WTC11 (cell line): ENCODE data around the gene MRPL46. TPM values are rescaled to one million over a fixed set of nuclear protein-coding genes. Genes with fewer than 3 reads are reported as not detected.

ENCODE experiments used
- ATAC-seq: fragments of 200-7000 bp; cut with Tn5 transposase; 2 replicates; pipeline ENCODE4 v1.10.0; 2021; ENCODE audit warnings: mild to moderate bottlenecking, moderate library complexity
- CTCF ChIA-PET: fragments of 300-600 bp; sonication (Branson Sonifier 250); formaldehyde crosslinking; loops from one replicate; lab custom pipeline; 2021; ENCODE audit warnings: antibody characterized with exemption; lab: Charles Lee
- POLR2A ChIA-PET: fragments of 350-600 bp; sonication (Branson Sonifier 250); formaldehyde crosslinking; loops from one replicate; lab custom pipeline; 2021; ENCODE audit warnings: antibody characterized with exemption; lab: Charles Lee
- DNase-seq: peaks from one replicate; pipeline ENCODE4 v3.0.0; 2021; ENCODE audit warnings: low spot score
- H3K27ac Mint-ChIP-seq: 2 replicates; pipeline ENCODE4 v1.8.0; 2021; ENCODE audit warnings: mixed read lengths
- H3K27me3 Mint-ChIP-seq: 2 replicates; pipeline ENCODE4 v1.8.0; 2021; ENCODE audit warnings: low read depth, mild to moderate bottlenecking, moderate library complexity, mixed read lengths
- H3K36me3 Mint-ChIP-seq: 2 replicates; pipeline ENCODE4 v1.8.0; 2021; ENCODE audit warnings: mixed read lengths
- H3K4me1 Mint-ChIP-seq: 2 replicates; pipeline ENCODE4 v1.8.0; 2022; ENCODE audit warnings: mixed read lengths
- H3K4me3 Mint-ChIP-seq: 2 replicates; pipeline ENCODE4 v1.8.0; 2021; ENCODE audit warnings: mild to moderate bottlenecking, moderate library complexity, mixed read lengths
- H3K9me3 Mint-ChIP-seq: 2 replicates; pipeline ENCODE4 v1.8.0; 2021; ENCODE audit warnings: mixed read lengths
- CBFB ChIP-seq: sonication (generic); formaldehyde crosslinking; IDR thresholded peaks from 2 replicates; pipeline ENCODE4 v1.8.1; 2022; ENCODE audit warnings: mild to moderate bottlenecking, low read depth, missing genetic modification reagents
- ESRRA ChIP-seq: sonication (generic); formaldehyde crosslinking; IDR thresholded peaks from 2 replicates; pipeline ENCODE4 v1.8.1; 2022; ENCODE audit warnings: mild to moderate bottlenecking, missing genetic modification reagents, borderline replicate concordance
- JAZF1 ChIP-seq: fragments of 250-450 bp; sonication (Bioruptor Pico); IDR thresholded peaks from 2 replicates; pipeline ENCODE4 v1.9.0; 2021; ENCODE audit warnings: moderate library complexity, mild to moderate bottlenecking, inconsistent platforms
- JUN ChIP-seq: sonication (generic); formaldehyde crosslinking; IDR thresholded peaks from 2 replicates; pipeline ENCODE4 v1.8.0; 2023; ENCODE audit warnings: mild to moderate bottlenecking, missing genetic modification reagents
- NFYB ChIP-seq: sonication (generic); formaldehyde crosslinking; conservative IDR thresholded peaks from 2 replicates; pipeline ENCODE4 v1.8.0; 2022; ENCODE audit warnings: low read depth, missing genetic modification reagents
- SOX15 ChIP-seq: fragments of 250-450 bp; sonication (Bioruptor Pico); IDR thresholded peaks from 2 replicates; pipeline ENCODE4 v1.9.0; 2021; ENCODE audit warnings: mild to moderate bottlenecking
- SP1 ChIP-seq: sonication (generic); formaldehyde crosslinking; conservative IDR thresholded peaks from 2 replicates; pipeline ENCODE4 v1.8.1; 2022; ENCODE audit warnings: missing genetic modification reagents
- TEAD4 ChIP-seq: sonication (generic); formaldehyde crosslinking; IDR thresholded peaks from 2 replicates; pipeline ENCODE4 v1.8.0; 2022; ENCODE audit warnings: mild to moderate bottlenecking, missing genetic modification reagents
- ZNF317 ChIP-seq: sonication (generic); formaldehyde crosslinking; IDR thresholded peaks from 2 replicates; pipeline ENCODE4 v1.8.1; 2023; ENCODE audit warnings: low read depth, mild to moderate bottlenecking, moderate library complexity, missing genetic modification reagents, borderline replicate concordance
- ZNF396 ChIP-seq: fragments of 250-450 bp; sonication (Bioruptor Pico); IDR thresholded peaks from 2 replicates; pipeline ENCODE4 v1.8.0; 2021; ENCODE audit warnings: mild to moderate bottlenecking, moderate library complexity, borderline replicate concordance
- ZNF671 ChIP-seq: fragments of 250-450 bp; sonication (Bioruptor Pico); IDR thresholded peaks from 2 replicates; pipeline ENCODE4 v1.8.0; 2021; ENCODE audit warnings: mild to moderate bottlenecking
- total RNA-seq: library from RNA; stranded (reverse); gene quantifications from 3 replicates; pipeline ENCODE4 v1.2.3, GENCODE V29; 2021
- TF ChIP-seq, protein P1 (sequence below): sonication (generic); formaldehyde crosslinking; IDR thresholded peaks from 2 replicates; pipeline ENCODE4 v1.8.0; 2022; ENCODE audit warnings: mild to moderate bottlenecking, missing genetic modification reagents
- TF ChIP-seq, protein P2 (sequence below): sonication (generic); formaldehyde crosslinking; conservative IDR thresholded peaks from 2 replicates; pipeline ENCODE4 v1.8.1; 2022; ENCODE audit warnings: mild to moderate bottlenecking, missing genetic modification reagents
- TF ChIP-seq, protein P3 (sequence below): sonication (generic); formaldehyde crosslinking; IDR thresholded peaks from 2 replicates; pipeline ENCODE4 v1.8.0; 2023; ENCODE audit warnings: missing genetic modification reagents, mild to moderate bottlenecking, borderline replicate concordance
- TF ChIP-seq, protein P4 (sequence below): sonication (generic); formaldehyde crosslinking; IDR thresholded peaks from 2 replicates; pipeline ENCODE4 v1.8.1; 2023; ENCODE audit warnings: mild to moderate bottlenecking, missing genetic modification reagents, borderline replicate concordance
- TF ChIP-seq, protein P5 (sequence below): sonication (generic); formaldehyde crosslinking; IDR thresholded peaks from 2 replicates; pipeline ENCODE4 v1.8.1; 2022; ENCODE audit warnings: mild to moderate bottlenecking, moderate library complexity, missing genetic modification reagents
- TF ChIP-seq, protein P6 (sequence below): fragments of 250-450 bp; sonication (Bioruptor Pico); IDR thresholded peaks from 2 replicates; pipeline ENCODE4 v1.9.0; 2021; ENCODE audit warnings: mild to moderate bottlenecking
- TF ChIP-seq, protein P7 (sequence below): sonication (generic); formaldehyde crosslinking; IDR thresholded peaks from 2 replicates; pipeline ENCODE4 v1.8.0; 2023; ENCODE audit warnings: missing genetic modification reagents
- TF ChIP-seq, protein P8 (sequence below): fragments of 250-450 bp; sonication (Bioruptor Pico); IDR thresholded peaks from 2 replicates; pipeline ENCODE4 v1.9.0; 2021; ENCODE audit warnings: moderate library complexity, mild to moderate bottlenecking, inconsistent platforms, borderline replicate concordance
- TF ChIP-seq, protein P9 (sequence below): fragments of 250-450 bp; sonication (Bioruptor Pico); IDR thresholded peaks from 2 replicates; pipeline ENCODE4 v1.9.0; 2021; ENCODE audit warnings: mild to moderate bottlenecking

MRPL46 gene
- total RNA-seq, 1 experiment from 2014 or later: 26.8 TPM

DNA sequence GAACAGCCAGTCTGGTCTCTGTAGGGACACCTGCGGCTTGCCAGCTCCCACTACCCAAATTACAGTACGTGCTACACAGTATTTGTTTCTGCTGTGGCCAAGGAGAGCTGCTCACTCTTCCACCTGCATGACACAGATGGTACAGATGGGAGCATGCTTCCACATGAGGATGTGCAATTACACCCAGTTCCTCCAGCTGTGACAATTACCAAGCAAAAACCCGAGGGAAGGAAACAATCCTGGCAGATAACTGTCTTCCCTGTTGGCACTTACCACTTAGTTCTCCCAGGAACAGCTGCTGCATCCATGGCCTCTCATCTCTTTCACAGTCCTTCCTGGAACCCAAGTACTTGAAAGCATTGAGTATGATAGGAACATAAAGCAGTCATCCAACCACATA lies 44.9 kb upstream of the MRPL46 start (continued):
- TF ChIP-seq, protein P1, sequence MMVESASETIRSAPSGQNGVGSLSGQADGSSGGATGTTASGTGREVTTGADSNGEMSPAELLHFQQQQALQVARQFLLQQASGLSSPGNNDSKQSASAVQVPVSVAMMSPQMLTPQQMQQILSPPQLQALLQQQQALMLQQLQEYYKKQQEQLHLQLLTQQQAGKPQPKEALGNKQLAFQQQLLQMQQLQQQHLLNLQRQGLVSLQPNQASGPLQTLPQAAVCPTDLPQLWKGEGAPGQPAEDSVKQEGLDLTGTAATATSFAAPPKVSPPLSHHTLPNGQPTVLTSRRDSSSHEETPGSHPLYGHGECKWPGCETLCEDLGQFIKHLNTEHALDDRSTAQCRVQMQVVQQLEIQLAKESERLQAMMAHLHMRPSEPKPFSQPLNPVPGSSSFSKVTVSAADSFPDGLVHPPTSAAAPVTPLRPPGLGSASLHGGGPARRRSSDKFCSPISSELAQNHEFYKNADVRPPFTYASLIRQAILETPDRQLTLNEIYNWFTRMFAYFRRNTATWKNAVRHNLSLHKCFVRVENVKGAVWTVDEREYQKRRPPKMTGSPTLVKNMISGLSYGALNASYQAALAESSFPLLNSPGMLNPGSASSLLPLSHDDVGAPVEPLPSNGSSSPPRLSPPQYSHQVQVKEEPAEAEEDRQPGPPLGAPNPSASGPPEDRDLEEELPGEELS: no peak
- TF ChIP-seq, protein P2, sequence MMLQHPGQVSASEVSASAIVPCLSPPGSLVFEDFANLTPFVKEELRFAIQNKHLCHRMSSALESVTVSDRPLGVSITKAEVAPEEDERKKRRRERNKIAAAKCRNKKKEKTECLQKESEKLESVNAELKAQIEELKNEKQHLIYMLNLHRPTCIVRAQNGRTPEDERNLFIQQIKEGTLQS (CRISPR knock-in tag): no peak
- TF ChIP-seq SOX15 (CRISPR knock-in tag) (no peak), JUN (CRISPR knock-in tag) (no peak), SP1 (CRISPR knock-in tag) (no peak), TEAD4 (no peak)
- TF ChIP-seq, protein P3, sequence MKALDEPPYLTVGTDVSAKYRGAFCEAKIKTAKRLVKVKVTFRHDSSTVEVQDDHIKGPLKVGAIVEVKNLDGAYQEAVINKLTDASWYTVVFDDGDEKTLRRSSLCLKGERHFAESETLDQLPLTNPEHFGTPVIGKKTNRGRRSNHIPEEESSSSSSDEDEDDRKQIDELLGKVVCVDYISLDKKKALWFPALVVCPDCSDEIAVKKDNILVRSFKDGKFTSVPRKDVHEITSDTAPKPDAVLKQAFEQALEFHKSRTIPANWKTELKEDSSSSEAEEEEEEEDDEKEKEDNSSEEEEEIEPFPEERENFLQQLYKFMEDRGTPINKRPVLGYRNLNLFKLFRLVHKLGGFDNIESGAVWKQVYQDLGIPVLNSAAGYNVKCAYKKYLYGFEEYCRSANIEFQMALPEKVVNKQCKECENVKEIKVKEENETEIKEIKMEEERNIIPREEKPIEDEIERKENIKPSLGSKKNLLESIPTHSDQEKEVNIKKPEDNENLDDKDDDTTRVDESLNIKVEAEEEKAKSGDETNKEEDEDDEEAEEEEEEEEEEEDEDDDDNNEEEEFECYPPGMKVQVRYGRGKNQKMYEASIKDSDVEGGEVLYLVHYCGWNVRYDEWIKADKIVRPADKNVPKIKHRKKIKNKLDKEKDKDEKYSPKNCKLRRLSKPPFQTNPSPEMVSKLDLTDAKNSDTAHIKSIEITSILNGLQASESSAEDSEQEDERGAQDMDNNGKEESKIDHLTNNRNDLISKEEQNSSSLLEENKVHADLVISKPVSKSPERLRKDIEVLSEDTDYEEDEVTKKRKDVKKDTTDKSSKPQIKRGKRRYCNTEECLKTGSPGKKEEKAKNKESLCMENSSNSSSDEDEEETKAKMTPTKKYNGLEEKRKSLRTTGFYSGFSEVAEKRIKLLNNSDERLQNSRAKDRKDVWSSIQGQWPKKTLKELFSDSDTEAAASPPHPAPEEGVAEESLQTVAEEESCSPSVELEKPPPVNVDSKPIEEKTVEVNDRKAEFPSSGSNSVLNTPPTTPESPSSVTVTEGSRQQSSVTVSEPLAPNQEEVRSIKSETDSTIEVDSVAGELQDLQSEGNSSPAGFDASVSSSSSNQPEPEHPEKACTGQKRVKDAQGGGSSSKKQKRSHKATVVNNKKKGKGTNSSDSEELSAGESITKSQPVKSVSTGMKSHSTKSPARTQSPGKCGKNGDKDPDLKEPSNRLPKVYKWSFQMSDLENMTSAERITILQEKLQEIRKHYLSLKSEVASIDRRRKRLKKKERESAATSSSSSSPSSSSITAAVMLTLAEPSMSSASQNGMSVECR (CRISPR knock-in tag): no peak
- TF ChIP-seq, protein P4, sequence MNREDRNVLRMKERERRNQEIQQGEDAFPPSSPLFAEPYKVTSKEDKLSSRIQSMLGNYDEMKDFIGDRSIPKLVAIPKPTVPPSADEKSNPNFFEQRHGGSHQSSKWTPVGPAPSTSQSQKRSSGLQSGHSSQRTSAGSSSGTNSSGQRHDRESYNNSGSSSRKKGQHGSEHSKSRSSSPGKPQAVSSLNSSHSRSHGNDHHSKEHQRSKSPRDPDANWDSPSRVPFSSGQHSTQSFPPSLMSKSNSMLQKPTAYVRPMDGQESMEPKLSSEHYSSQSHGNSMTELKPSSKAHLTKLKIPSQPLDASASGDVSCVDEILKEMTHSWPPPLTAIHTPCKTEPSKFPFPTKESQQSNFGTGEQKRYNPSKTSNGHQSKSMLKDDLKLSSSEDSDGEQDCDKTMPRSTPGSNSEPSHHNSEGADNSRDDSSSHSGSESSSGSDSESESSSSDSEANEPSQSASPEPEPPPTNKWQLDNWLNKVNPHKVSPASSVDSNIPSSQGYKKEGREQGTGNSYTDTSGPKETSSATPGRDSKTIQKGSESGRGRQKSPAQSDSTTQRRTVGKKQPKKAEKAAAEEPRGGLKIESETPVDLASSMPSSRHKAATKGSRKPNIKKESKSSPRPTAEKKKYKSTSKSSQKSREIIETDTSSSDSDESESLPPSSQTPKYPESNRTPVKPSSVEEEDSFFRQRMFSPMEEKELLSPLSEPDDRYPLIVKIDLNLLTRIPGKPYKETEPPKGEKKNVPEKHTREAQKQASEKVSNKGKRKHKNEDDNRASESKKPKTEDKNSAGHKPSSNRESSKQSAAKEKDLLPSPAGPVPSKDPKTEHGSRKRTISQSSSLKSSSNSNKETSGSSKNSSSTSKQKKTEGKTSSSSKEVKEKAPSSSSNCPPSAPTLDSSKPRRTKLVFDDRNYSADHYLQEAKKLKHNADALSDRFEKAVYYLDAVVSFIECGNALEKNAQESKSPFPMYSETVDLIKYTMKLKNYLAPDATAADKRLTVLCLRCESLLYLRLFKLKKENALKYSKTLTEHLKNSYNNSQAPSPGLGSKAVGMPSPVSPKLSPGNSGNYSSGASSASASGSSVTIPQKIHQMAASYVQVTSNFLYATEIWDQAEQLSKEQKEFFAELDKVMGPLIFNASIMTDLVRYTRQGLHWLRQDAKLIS (CRISPR knock-in tag): no peak

DNA sequence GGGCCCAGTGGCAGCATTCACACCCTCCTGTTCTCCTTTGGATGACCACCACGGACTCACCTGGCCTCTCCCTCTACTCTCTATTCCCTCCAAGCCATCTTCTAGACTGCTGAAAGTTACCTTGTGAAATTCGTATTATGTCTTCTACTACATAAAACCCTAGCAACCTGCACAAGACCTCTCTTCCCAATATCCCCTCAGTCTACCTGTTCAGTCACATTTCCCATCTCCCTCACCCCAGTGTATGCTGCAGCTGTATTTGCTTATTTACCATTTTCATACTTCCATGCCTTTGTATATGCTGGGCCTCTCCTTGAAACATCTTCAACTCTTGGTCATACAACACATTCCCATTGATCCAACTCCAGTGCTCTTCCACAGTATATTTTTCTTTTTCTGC lies 44.0 kb upstream of the MRPL46 start:
- H3K4me3 Mint-ChIP-seq: no peak overlapping the region
- no peak overlapping the region for H3K27ac Mint-ChIP-seq
- POLR2A ChIA-PET: no interaction called here
- CTCF ChIA-PET: no interaction called here
- peaks cover 5% of the 10 kb centered on the region; the same call in 1 of the 2 replicates for H3K9me3 Mint-ChIP-seq
- no peak for DNase-seq
- peaks cover 8% of the 10 kb centered on the region for H3K36me3 Mint-ChIP-seq
- H3K4me1 Mint-ChIP-seq: no peaks in the 10 kb centered on the region
- no peak for ATAC-seq
- peaks cover 20% of the 10 kb centered on the region for H3K27me3 Mint-ChIP-seq
- TF ChIP-seq, protein P5, sequence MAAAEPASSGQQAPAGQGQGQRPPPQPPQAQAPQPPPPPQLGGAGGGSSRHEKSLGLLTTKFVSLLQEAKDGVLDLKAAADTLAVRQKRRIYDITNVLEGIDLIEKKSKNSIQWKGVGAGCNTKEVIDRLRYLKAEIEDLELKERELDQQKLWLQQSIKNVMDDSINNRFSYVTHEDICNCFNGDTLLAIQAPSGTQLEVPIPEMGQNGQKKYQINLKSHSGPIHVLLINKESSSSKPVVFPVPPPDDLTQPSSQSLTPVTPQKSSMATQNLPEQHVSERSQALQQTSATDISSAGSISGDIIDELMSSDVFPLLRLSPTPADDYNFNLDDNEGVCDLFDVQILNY (CRISPR knock-in tag): no peak
- no peak for TF ChIP-seq ESRRA (CRISPR knock-in tag)
- TF ChIP-seq, protein P6, sequence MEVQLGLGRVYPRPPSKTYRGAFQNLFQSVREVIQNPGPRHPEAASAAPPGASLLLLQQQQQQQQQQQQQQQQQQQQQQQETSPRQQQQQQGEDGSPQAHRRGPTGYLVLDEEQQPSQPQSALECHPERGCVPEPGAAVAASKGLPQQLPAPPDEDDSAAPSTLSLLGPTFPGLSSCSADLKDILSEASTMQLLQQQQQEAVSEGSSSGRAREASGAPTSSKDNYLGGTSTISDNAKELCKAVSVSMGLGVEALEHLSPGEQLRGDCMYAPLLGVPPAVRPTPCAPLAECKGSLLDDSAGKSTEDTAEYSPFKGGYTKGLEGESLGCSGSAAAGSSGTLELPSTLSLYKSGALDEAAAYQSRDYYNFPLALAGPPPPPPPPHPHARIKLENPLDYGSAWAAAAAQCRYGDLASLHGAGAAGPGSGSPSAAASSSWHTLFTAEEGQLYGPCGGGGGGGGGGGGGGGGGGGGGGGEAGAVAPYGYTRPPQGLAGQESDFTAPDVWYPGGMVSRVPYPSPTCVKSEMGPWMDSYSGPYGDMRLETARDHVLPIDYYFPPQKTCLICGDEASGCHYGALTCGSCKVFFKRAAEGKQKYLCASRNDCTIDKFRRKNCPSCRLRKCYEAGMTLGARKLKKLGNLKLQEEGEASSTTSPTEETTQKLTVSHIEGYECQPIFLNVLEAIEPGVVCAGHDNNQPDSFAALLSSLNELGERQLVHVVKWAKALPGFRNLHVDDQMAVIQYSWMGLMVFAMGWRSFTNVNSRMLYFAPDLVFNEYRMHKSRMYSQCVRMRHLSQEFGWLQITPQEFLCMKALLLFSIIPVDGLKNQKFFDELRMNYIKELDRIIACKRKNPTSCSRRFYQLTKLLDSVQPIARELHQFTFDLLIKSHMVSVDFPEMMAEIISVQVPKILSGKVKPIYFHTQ (CRISPR knock-in tag): no peak
- no peak for TF ChIP-seq ZNF671
- TF ChIP-seq, protein P7, sequence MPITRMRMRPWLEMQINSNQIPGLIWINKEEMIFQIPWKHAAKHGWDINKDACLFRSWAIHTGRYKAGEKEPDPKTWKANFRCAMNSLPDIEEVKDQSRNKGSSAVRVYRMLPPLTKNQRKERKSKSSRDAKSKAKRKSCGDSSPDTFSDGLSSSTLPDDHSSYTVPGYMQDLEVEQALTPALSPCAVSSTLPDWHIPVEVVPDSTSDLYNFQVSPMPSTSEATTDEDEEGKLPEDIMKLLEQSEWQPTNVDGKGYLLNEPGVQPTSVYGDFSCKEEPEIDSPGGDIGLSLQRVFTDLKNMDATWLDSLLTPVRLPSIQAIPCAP (CRISPR knock-in tag): no peak
- no peak for TF ChIP-seq CBFB
- no peak for TF ChIP-seq NFYB (CRISPR knock-in tag)
- no peak for TF ChIP-seq ZNF317 (CRISPR knock-in tag)
- TF ChIP-seq ZNF396 (CRISPR knock-in tag): no peak
- TF ChIP-seq, protein P8, sequence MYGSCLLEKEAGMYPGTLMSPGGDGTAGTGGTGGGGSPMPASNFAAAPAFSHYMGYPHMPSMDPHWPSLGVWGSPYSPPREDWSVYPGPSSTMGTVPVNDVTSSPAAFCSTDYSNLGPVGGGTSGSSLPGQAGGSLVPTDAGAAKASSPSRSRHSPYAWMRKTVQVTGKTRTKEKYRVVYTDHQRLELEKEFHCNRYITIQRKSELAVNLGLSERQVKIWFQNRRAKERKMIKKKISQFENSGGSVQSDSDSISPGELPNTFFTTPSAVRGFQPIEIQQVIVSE: no peak
- TF ChIP-seq JAZF1 (CRISPR knock-in tag): no peak
- TF ChIP-seq, protein P9, sequence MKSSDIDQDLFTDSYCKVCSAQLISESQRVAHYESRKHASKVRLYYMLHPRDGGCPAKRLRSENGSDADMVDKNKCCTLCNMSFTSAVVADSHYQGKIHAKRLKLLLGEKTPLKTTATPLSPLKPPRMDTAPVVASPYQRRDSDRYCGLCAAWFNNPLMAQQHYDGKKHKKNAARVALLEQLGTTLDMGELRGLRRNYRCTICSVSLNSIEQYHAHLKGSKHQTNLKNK (CRISPR knock-in tag): no peak
